ENCODE measurements around the gene TRRAP.

TRRAP gene

GRCh38 chr7:98900815-98901214 is 22.5 kb downstream of the TRRAP start:
- DNase-seq (ENCODE audit: low read depth): no peak

GRCh38 chr7:98902523-98902922 is 24.2 kb downstream of the TRRAP start:
- DNase-seq (ENCODE audit: low read depth): no peak

- no peak for DNase-seq (ENCODE audit: low read depth)
These were observed 24.9 kb downstream of the TRRAP start for GRCh38 chr7:98903246-98903645.

- DNase-seq (ENCODE audit: low read depth): no peak
These were observed 29.2 kb downstream of the TRRAP start for GRCh38 chr7:98907570-98907969.

GRCh38 chr7:98908585-98908984 is 30.3 kb downstream of the TRRAP start:
- no peak for DNase-seq (ENCODE audit: low read depth)

- DNase-seq (ENCODE audit: low read depth): no peak
These were observed 31.2 kb downstream of the TRRAP start for GRCh38 chr7:98909487-98909886.

GRCh38 chr7:98910427-98910826 is 32.1 kb downstream of the TRRAP start:
- DNase-seq (ENCODE audit: low read depth): no peak

- DNase-seq (ENCODE audit: low read depth): no peak
These were observed 33.6 kb downstream of the TRRAP start for GRCh38 chr7:98911916-98912315.

- no peak for DNase-seq (ENCODE audit: low read depth)
These were observed 34.7 kb downstream of the TRRAP start for GRCh38 chr7:98913026-98913425.

GRCh38 chr7:98913612-98914011 is 35.3 kb downstream of the TRRAP start:
- peak; percentile 49 for DNase-seq (ENCODE audit: low read depth)

GRCh38 chr7:98917331-98917730 is 39.0 kb downstream of the TRRAP start:
- no peak for DNase-seq (ENCODE audit: low read depth)

GRCh38 chr7:98921608-98922372 is 43.5 kb downstream of the TRRAP start:
- no peak for DNase-seq (ENCODE audit: low read depth)

GRCh38 chr7:98922392-98923187 is 44.3 kb downstream of the TRRAP start:
- peak; percentile 64 for DNase-seq (ENCODE audit: low read depth)

- no peak for DNase-seq (ENCODE audit: low read depth)
These were observed 45.2 kb downstream of the TRRAP start for GRCh38 chr7:98923512-98923911.

GRCh38 chr7:98927125-98927524 is 48.8 kb downstream of the TRRAP start:
- DNase-seq (ENCODE audit: low read depth): no peak

GRCh38 chr7:98930464-98930863 is 52.1 kb downstream of the TRRAP start:
- DNase-seq (ENCODE audit: low read depth): no peak

GRCh38 chr7:98930921-98931320 is 52.6 kb downstream of the TRRAP start:
- no peak for DNase-seq (ENCODE audit: low read depth)

- no peak for DNase-seq (ENCODE audit: low read depth)
These were observed 55.0 kb downstream of the TRRAP start for GRCh38 chr7:98933321-98933720.

GRCh38 chr7:98934267-98934666 is 55.9 kb downstream of the TRRAP start:
- DNase-seq (ENCODE audit: low read depth): no peak

GRCh38 chr7:98935811-98936210 is 57.5 kb downstream of the TRRAP start:
- no peak for DNase-seq (ENCODE audit: low read depth)

GRCh38 chr7:98943336-98943735 is 65.0 kb downstream of the TRRAP start:
- no peak for DNase-seq (ENCODE audit: low read depth)

GRCh38 chr7:98944386-98944785 is 66.1 kb downstream of the TRRAP start:
- no peak for DNase-seq (ENCODE audit: low read depth)

GRCh38 chr7:98945852-98946251 is 67.5 kb downstream of the TRRAP start:
- no peak for DNase-seq (ENCODE audit: low read depth)
